Left cardiac atrium (tissue), 4 donors: Measurements from ENCODE around the gene OR56A1. TPM values are rescaled to one million over a fixed set of nuclear protein-coding genes. Genes with fewer than 3 reads are reported as not detected.

Experiments
- ATAC-seq, 2 donors: fragments of 200-7000 bp; cut with Tn5 transposase; one replicate each; pipeline ENCODE4 v1.9.1; 2020; ENCODE audit warnings: mild to moderate bottlenecking in 2 of 2, moderate library complexity in 2 of 2
- DNase-seq: peaks from one replicate; pipeline ENCODE4 v3.0.0-alpha.2; 2020
- intact Hi-C, 2 donors: fragments of 100-400 bp; cut with DNase I; formaldehyde crosslinking; loops; one replicate each; pipeline versions ENCODE4 v1.14.1 to v1.15.1; 2022 to 2023
- total RNA-seq, 2 donors: library from RNA; stranded (reverse); fragmentation: NEBNext Ultra II Directional; extraction: Animal tissue kit (Norgen Biotek cat#: 25700); gene quantifications; one replicate each; pipeline ENCODE4 v1.2.1, GENCODE V29; 2021
- donor health status: DM: no; HTN: yes; CAD: no.
- donor health status: DM: no; HTN: yes; CAD: no; lungs with severe emphysema.
- donor health status: DM: yes; HTN: yes; CAD: no.
- donor health status: Dilated cardiomyopathy.

Gene OR56A1
- total RNA-seq, 2 donors from 2014 or later: not detected

GRCh38 chr11:5992604-5993251, 37.8 kb downstream of the OR56A1 start:
- ATAC-seq (no peak), DNase-seq (no peak)
- intact Hi-C loops: no loop called here

- intact Hi-C loops: no loop called here
- DNase-seq (no peak), ATAC-seq (no peak)
Observed at GRCh38 chr11:5992150-5992549, 38.4 kb downstream of the OR56A1 start.

- no peak for DNase-seq
- ATAC-seq: no peak
- intact Hi-C loops: no loop called here
Observed at GRCh38 chr11:5989203-5989602, 41.4 kb downstream of the OR56A1 start.

GRCh38 chr11:5986885-5987284, 43.7 kb downstream of the OR56A1 start, which contains the start of gene OR52L1:
OR52L1 (minus strand) TSS chr11:5986985; CDS start chr11:5986930, 55 bp downstream.
- no peak for DNase-seq
- ATAC-seq: no peak
- intact Hi-C loops: no loop called here

GRCh38 chr11:5983443-5983842, 47.1 kb downstream of the OR56A1 start:
- DNase-seq: no peak
- ATAC-seq: no peak
- intact Hi-C loops: no loop called here

- ATAC-seq: no peak
- intact Hi-C loops: no loop called here
- no peak for DNase-seq
Observed at GRCh38 chr11:5973530-5973929, 57.0 kb downstream of the OR56A1 start.

Other genes with a start within 250 kb of the OR56A1 start
- not detected for gene OR52N5, start 247.4 kb downstream of the OR56A1 start, total RNA-seq
- not detected for gene OR52N1, start 239.5 kb downstream of the OR56A1 start, total RNA-seq
- not detected for gene OR52N2, start 221.8 kb downstream of the OR56A1 start, total RNA-seq
- not detected for gene OR52E6, start 188.9 kb downstream of the OR56A1 start, total RNA-seq
- gene OR52E8, start 173.1 kb downstream of the OR56A1 start, total RNA-seq: not detected
- not detected for gene OR52E4, start 150.1 kb downstream of the OR56A1 start, total RNA-seq
- not detected for gene OR52E5, start 137.6 kb downstream of the OR56A1 start, total RNA-seq
- not detected for gene OR56A3, start 88.5 kb downstream of the OR56A1 start, total RNA-seq
- not detected for gene OR56A5, start 62.3 kb downstream of the OR56A1 start, total RNA-seq
- not detected for gene OR52L1, start 43.8 kb downstream of the OR56A1 start, total RNA-seq
- gene OR56A4, start 23.8 kb downstream of the OR56A1 start, total RNA-seq: not detected
- not detected for gene OR56B4, start 76.9 kb upstream of the OR56A1 start, total RNA-seq
- gene OR52B2, start 139.6 kb upstream of the OR56A1 start, total RNA-seq: not detected
- gene OR52W1, start 168.5 kb upstream of the OR56A1 start, total RNA-seq: not detected
- not detected for gene C11orf42, start 174.8 kb upstream of the OR56A1 start, total RNA-seq
- gene FHIP1B, start 203.9 kb upstream of the OR56A1 start, total RNA-seq: 10 to 100 TPM; 16.0 to 16.6 TPM
- not detected for gene CNGA4, start 208.3 kb upstream of the OR56A1 start, total RNA-seq
- not detected for gene CCKBR, start 229.1 kb upstream of the OR56A1 start, total RNA-seq